GM19193 (cell line): ENCODE results near the gene MTMR11.

ENCODE experiments used
- POLR2A ChIP-seq: IDR thresholded peaks from 4 replicates; pipeline ENCODE4 v1.6.1; 2011; ENCODE audit not compliant: insufficient read depth, insufficient read length; ENCODE audit errors: extremely low read depth

The MTMR11 gene

DNA sequence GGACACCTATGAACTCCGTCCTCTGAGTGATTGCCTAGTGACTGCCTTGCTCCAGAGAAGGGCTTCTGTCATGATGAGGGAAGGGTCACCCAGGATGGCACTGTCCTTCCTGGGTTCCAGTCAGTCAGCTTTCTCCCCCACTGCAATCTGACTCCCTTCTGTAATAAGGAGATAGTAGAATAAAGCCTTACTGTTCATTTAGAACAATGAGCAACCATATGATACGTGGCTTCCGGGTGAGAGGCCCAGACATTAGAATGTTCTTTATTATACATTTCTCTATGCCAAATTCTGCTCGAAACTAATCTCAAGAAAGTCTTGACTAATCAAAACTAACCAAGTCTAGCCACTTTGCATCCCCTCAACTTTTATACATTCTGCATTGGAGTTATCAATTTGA, 8.5 kb upstream of the MTMR11 start:
- TF ChIP-seq POLR2A: no peak

- TF ChIP-seq POLR2A: no peak
These were observed 6.2 kb upstream of the MTMR11 start for GRCh38 chr1:149942885-149943284.

- TF ChIP-seq POLR2A: no peak
These were observed 5.5 kb upstream of the MTMR11 start for GRCh38 chr1:149942207-149942606.

DNA sequence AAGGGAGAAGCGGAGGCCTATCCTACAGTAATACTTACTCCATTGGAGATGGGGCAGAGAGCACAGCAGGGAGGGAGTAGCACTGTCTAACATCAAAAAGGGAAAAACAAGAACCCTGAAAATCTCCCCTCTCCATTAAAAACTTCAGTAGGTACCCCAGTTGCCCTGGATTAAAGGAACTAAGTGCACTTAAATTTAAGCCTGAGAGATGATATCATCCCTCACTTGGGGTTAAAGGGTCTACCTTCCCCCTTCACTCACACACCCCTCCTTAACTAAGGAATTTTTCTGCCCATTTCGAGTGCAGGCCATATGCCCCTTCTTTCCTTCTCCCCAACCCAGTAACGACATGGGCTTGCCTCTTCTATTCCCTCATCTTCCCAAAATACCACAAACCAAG, 3.7 kb upstream of the MTMR11 start:
- TF ChIP-seq POLR2A: no peak

- no peak for TF ChIP-seq POLR2A
These were observed 1.1 kb upstream of the MTMR11 start for GRCh38 chr1:149937759-149938158.

- TF ChIP-seq POLR2A: peak; percentile 24
These were observed 470 bp upstream of the MTMR11 start for GRCh38 chr1:149936992-149937705.

GRCh38 chr1:149934356-149934755, 2.3 kb downstream of the MTMR11 start:
- no peak for TF ChIP-seq POLR2A

GRCh38 chr1:149933208-149933607, 3.5 kb downstream of the MTMR11 start:
- TF ChIP-seq POLR2A: no peak

- TF ChIP-seq POLR2A: no peak
These were observed 4.2 kb downstream of the MTMR11 start for GRCh38 chr1:149932474-149932873.

DNA sequence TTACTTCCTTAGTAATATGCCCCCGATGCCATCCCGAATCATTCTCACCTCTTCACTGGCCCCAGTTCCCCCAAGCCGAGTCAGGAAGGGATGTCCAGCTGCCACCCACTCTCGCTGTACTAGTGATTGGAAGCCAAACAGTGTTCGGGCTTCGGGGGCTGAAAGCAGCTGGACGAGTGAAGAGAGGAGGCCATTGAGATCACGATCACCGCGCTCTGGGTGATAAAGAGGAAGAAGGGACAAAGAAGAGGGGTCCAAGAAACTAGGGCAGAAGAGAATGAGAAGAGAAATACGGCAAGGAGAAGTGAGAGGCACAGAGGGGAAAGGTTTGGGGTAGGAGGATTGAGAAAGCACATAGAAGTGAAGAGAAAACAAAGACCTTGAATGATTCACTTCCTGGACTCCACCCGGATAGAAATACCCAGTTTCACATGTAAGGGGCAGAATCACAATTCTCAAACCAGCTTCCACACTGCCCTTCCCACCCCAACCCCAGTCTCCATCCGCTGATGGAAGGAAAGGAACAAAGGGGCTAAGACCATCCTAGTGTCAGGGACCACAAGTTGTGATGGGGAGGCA, 5.4 kb downstream of the MTMR11 start:
- no peak for TF ChIP-seq POLR2A

DNA sequence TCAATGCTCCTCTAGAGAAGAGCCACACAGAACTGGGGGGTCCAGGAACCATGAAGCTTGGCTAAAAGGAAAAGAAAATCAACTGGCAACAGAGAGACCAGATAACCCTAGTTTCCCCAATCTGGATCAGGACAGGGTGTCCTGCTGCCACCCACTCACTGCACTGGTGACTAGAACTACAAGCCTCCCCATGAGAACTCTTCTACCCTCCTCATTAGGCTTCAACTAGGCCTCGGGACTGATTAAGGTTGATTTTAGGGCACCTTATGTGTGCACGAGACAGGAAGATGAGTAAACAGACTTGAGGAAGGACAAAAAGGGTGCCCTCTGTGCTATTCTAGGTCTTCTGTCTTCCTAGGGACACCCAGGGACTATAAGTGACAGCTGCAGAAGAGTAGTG, 6.8 kb downstream of the MTMR11 start:
- TF ChIP-seq POLR2A: no peak

DNA sequence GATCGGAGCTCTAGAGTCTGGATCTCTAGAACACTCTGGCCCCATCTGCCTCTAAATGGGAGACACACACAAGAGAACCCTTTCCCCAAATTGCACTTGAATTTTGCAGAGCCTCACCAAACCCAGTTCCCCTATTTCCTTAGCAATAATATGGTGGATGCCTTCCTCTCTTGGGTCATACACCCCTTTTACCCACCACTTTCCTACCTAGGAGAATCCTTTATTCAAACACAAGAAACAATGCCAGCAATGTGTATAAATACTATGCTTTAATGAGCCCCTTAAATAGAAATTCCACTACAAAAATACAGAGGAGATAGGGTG, 8.3 kb downstream of the MTMR11 start:
- no peak for TF ChIP-seq POLR2A

DNA sequence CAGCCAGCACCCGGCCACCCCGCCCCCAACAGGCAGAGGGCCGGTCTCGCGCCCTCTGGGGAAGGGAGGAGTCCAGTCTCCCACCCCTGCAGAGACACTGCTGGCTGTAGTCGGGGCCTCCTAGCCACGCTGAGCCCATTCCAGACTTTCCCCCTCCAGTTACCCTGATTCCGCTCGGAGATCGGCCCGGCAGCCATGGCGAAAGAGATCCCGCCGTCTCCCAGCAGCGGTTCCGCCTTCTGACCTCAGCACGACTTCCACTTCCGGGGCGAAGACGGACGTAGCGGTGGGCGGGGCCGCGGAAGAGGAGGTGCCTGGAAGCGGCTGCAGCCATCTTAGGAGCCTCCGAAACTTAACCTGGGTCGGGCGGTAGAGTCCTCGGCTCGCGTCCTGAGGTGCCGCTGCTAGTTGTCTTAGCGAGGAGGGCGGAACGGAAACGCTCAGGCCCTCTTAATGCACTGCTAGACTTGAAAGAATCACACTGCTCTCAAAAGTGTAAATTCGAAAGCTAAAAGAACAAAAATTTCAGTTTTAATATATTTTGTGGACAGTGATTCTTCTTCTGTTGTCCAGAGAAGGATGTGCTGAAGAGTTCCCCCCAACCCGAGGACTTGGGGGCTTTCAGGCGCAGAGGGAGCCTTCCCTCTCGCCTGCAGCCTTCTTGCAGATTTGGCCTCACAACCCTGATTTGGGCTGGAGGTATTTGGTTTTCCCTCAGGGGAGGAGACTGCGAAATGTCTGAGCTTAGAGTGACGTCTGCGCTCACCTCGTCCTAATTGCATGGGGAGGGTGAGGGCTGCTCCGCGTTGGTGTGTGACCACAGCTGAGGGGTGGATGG, 8.9 kb downstream of the MTMR11 start, which contains the start of gene SF3B4:
SF3B4 (minus strand) TSS at position 241 of the 838 bp plus-strand sequence; CDS start at position 197, 44 bp downstream.
- TF ChIP-seq POLR2A: peak; percentile 96

GRCh38 chr1:149927056-149927562, 9.6 kb downstream of the MTMR11 start:
- TF ChIP-seq POLR2A: no peak

DNA sequence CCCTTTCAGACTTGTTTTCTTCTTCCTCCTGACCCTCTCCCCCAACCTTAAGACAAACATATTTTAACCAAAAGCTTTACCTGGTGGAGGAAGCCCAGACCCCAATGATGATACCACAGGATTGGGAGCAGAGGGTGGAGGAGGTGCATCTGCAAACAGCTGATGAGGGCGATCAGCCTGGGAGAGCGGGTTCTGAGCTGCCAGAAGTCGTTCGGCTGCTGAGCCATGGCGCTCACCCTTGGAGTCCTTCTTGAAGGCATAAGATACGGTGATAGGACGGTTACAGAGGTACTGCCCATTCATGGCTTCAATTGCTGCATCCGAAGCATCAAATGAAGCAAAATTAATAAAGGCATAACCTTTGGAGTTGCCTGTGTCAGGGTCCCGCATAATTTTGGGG, 10.4 kb downstream of the MTMR11 start:
- no peak for TF ChIP-seq POLR2A
